Body of pancreas (tissue), 4 donors: ENCODE measurements around the gene SRGAP2C.
"Not testable (repeated sequence)": the region's sequence is repeated elsewhere in the genome, so short reads cannot be mapped to it uniquely, and the experiment has no call there.

ENCODE experiments used
- CTCF ChIP-seq, 7 experiments: fragments of 450-650 bp in 4 of 7; fragments of 200-600 bp in 3 of 7; sonication (generic) in 3 of 7; IDR thresholded peaks; one replicate each; pipeline ENCODE4 v1.5.1; 2016 to 2019; ENCODE audit warnings: antibody characterized with exemption in 7 of 7
- POLR2A ChIP-seq, 3 donors: fragments of 450-650 bp; IDR thresholded peaks; one replicate each; pipeline ENCODE4 v1.6.1; 2016; ENCODE audit warnings: antibody characterized with exemption in 3 of 3, mild to moderate bottlenecking in 2 of 3

GRCh38 chr1:121224714-121225113 is 39.9 kb downstream of the SRGAP2C start:
- not testable (repeated sequence) for TF ChIP-seq CTCF, POLR2A (IDR thresholded peaks at IDR 0.05)
